Smooth muscle cell (in vitro differentiated cells): ENCODE measurements around the gene PRKAR1B. TPM values are rescaled to one million over a fixed set of nuclear protein-coding genes. Genes with fewer than 3 reads are reported as not detected.

ENCODE experiments used
- DNase-seq: peaks from one replicate; lab custom pipeline; 2025; ENCODE audit not compliant: unreplicated experiment; lab: John Stamatoyannopoulos, UW
- H2AFZ ChIP-seq: fragments of 200-600 bp; sonication (generic); 2 replicates; pipeline ENCODE4 v1.6.0; 2016; ENCODE audit warnings: antibody characterized with exemption, low read depth, mild to moderate bottlenecking
- H3F3A ChIP-seq: fragments of 200-600 bp; sonication (generic); 2 replicates; pipeline ENCODE4 v1.6.0; 2017; ENCODE audit warnings: antibody characterized with exemption, low read depth
- H3K27ac ChIP-seq: fragments of 200-600 bp; sonication (generic); 2 replicates; pipeline ENCODE4 v1.5.1; 2016; ENCODE audit warnings: low read depth, mild to moderate bottlenecking
- H3K27me3 ChIP-seq: fragments of 200-600 bp; sonication (generic); 2 replicates; pipeline ENCODE4 v1.6.1; 2016; ENCODE audit warnings: low read depth, mild to moderate bottlenecking
- H3K36me3 ChIP-seq: fragments of 200-600 bp; sonication (generic); 2 replicates; pipeline ENCODE4 v1.5.1; 2016; ENCODE audit warnings: low read depth
- H3K4me1 ChIP-seq: fragments of 200-600 bp; sonication (generic); 2 replicates; pipeline ENCODE4 v1.5.1; 2016; ENCODE audit warnings: low read depth
- H3K4me2 ChIP-seq: fragments of 200-600 bp; sonication (generic); 2 replicates; pipeline ENCODE4 v1.6.0; 2016; ENCODE audit warnings: mild to moderate bottlenecking
- H3K4me3 ChIP-seq: fragments of 200-600 bp; sonication (generic); 2 replicates; pipeline ENCODE4 v1.5.1; 2016; ENCODE audit warnings: mild to moderate bottlenecking
- H3K79me2 ChIP-seq: fragments of 200-600 bp; sonication (generic); 2 replicates; pipeline ENCODE4 v1.6.0; 2016; ENCODE audit warnings: low read depth, mild to moderate bottlenecking
- H3K9ac ChIP-seq: fragments of 200-600 bp; sonication (generic); 2 replicates; pipeline ENCODE4 v1.6.0; 2016; ENCODE audit warnings: low read depth
- H3K9me3 ChIP-seq: fragments of 200-600 bp; sonication (generic); replicated peaks from 2 replicates; pipeline ENCODE4 v1.5.1; 2016; ENCODE audit warnings: low read depth
- H4K20me1 ChIP-seq: fragments of 200-600 bp; sonication (generic); 2 replicates; pipeline ENCODE4 v1.6.0; 2016; ENCODE audit warnings: low read depth
- WGBS: methylation state at CpG from one replicate; pipeline ENCODE4 v1.1.7; 2016; ENCODE audit warnings: low lambda C conversion rate; 5-methylcytosine and 5-hydroxymethylcytosine counted together
- polyA plus RNA-seq: library from polyadenylated mRNA; unstranded; fragments of >200 nt; fragmentation: Nextera tagmentation; extraction: Ambion mirVana; gene quantifications from 2 replicates; pipeline ENCODE4 v1.2.1, GENCODE V29; 2016
- total RNA-seq: library from RNA; depleted of rRNA; stranded (reverse); fragments of >200 nt; gene quantifications from 2 replicates; pipeline ENCODE4 v1.2.3, GENCODE V29; 2014
- TF ChIP-seq, protein P1 (sequence below): fragments of 200-600 bp; sonication (generic); IDR thresholded peaks from 2 replicates; pipeline ENCODE4 v1.5.1; 2017; ENCODE audit warnings: borderline replicate concordance, mild to moderate bottlenecking, antibody characterized with exemption; ENCODE audit not compliant: insufficient read depth, poor library complexity, severe bottlenecking

The PRKAR1B gene
- total and polyA plus RNA-seq, 2 experiments from 2014 or later = 5.3 to 10.1 TPM

DNA sequence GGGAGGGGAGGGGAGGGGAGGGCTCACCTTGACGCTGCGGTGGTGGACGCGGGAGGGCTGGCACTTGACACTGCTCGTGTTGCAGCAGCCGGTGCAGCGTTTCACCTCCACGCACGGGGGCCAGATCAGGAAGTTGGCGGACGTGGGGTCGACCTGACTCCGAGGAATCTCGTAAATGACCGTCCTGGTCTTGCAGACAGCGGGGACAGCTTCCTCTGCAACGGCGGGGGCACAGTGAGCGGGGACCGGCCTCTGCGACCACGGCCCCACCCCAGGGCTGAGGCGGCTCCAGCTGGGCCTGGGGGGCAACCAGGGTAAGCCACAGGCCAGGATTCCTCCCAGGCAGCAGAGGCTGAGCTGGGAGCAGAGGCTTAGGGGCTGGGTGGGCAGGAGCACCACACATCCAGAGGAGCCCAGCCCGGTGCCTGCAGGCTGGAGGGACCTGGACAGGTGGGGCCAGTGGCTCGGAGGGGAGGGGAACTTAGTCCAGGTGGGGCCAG, 216.2 kb downstream of the PRKAR1B start:
- no peaks in the 10 kb centered on the region for H3K9me3 ChIP-seq
- H3K79me2 ChIP-seq = peaks cover 79% of the 10 kb centered on the region
- no peak overlapping the region for H3K9ac ChIP-seq
- no peak overlapping the region for H3K4me3 ChIP-seq
- TF ChIP-seq, protein P1, sequence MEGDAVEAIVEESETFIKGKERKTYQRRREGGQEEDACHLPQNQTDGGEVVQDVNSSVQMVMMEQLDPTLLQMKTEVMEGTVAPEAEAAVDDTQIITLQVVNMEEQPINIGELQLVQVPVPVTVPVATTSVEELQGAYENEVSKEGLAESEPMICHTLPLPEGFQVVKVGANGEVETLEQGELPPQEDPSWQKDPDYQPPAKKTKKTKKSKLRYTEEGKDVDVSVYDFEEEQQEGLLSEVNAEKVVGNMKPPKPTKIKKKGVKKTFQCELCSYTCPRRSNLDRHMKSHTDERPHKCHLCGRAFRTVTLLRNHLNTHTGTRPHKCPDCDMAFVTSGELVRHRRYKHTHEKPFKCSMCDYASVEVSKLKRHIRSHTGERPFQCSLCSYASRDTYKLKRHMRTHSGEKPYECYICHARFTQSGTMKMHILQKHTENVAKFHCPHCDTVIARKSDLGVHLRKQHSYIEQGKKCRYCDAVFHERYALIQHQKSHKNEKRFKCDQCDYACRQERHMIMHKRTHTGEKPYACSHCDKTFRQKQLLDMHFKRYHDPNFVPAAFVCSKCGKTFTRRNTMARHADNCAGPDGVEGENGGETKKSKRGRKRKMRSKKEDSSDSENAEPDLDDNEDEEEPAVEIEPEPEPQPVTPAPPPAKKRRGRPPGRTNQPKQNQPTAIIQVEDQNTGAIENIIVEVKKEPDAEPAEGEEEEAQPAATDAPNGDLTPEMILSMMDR = no peak
- no peak overlapping the region for H3K4me2 ChIP-seq
- no peaks in the 10 kb centered on the region for H3K27me3 ChIP-seq
- no peak for DNase-seq
- H3K4me1 ChIP-seq = peaks cover 19% of the 10 kb centered on the region
- WGBS = 92% methylated on average over 20 of the region's 25 CpGs
- no peak overlapping the region for H2AFZ ChIP-seq
- peaks cover 3% of the 10 kb centered on the region for H3F3A ChIP-seq
- H3K36me3 ChIP-seq = no peaks in the 10 kb centered on the region
- H3K27ac ChIP-seq = no peak overlapping the region
- H4K20me1 ChIP-seq = peaks cover 95% of the 10 kb centered on the region

DNA sequence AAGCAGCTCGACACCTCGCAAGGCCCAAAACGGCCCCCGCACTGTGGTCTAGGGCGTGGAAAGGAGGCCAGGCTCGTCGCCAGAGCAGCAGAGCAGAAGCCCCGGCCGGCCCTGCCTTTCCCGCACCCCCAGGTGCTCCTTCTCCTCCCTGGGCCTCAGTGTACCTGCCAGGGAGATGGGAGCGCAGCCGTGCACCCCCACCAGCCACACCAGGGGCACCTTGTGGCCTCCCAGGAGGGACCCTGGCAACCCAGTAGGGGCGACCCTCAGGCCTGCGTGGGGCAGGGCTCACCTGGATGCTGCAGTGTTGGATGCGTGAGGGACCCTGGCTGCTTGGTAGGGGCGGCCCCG, 217.0 kb downstream of the PRKAR1B start:
- Histone ChIP-seq H3K9ac (no peak overlapping the region), H4K20me1 (peaks cover 95% of the 10 kb centered on the region), H3K36me3 (no peaks in the 10 kb centered on the region), H3K4me3 (no peak overlapping the region), H3K79me2 (peaks cover 79% of the 10 kb centered on the region), H3K27me3 (no peaks in the 10 kb centered on the region), H3K4me1 (peaks cover 13% of the 10 kb centered on the region), H3K27ac (no peak overlapping the region), H2AFZ (no peak overlapping the region), H3F3A (peaks cover 9% of the 10 kb centered on the region), H3K4me2 (no peak overlapping the region), H3K9me3 (no peaks in the 10 kb centered on the region)
- 91% methylated on average over 14 of the region's 17 CpGs for WGBS
- TF ChIP-seq, protein P1 = no peak
- DNase-seq = no peak

DNA sequence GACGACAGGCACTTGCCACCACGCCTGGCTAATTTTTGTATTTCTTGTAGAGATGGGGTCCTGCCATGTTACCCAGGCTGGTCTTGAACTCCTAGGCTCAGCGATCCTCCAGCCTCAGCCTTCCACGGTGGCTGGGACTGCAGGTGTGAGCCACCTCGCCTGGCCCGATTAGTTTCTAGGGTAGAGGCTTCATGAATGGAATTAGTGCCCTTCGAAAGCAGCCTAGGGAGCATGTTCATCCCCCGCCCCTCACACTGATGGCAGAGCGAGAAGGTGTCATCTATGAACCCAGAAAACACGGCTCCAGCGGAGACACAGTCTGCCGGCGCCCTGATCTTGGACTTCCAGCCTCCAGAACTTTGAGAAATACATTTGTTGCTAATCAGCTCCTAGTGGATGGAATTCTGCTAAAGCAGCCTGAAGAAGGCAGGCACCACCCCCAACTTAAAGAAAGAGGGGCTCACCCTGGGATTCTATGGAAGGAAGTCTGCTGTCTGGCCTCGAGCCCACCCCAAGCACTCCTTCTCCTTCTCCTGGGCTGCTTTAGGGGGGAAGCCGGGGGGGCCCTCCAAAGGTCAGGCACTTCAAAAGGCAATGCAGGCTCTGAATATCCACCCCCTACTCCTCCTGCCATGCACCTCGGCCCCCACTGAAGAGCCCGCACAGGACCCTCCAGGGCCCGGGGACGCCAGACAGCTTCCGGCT, 217.5 kb downstream of the PRKAR1B start:
- Histone ChIP-seq H3K4me3 (no peak overlapping the region), H2AFZ (no peak overlapping the region), H3K79me2 (peaks cover 79% of the 10 kb centered on the region), H3K36me3 (no peaks in the 10 kb centered on the region), H3K9ac (no peak overlapping the region), H3K4me2 (no peak overlapping the region), H3K9me3 (no peaks in the 10 kb centered on the region), H4K20me1 (peaks cover 95% of the 10 kb centered on the region), H3F3A (peaks cover 10% of the 10 kb centered on the region), H3K27ac (no peak overlapping the region), H3K27me3 (no peaks in the 10 kb centered on the region), H3K4me1 (peaks cover 8% of the 10 kb centered on the region)
- no peak for DNase-seq
- 93% methylated on average over 20 of the region's 20 CpGs for WGBS
- TF ChIP-seq, protein P1 = no peak
